Right lobe of liver (tissue), 4 donors: ENCODE data around the gene CTU2.

Source experiments
- POLR2A ChIP-seq: fragments of 450-650 bp; IDR thresholded peaks from one replicate; pipeline ENCODE4 v1.6.1; 2017; ENCODE audit warnings: antibody characterized with exemption, mild to moderate bottlenecking
- TF ChIP-seq, protein P1 (sequence below), 4 donors: fragments of 200-600 bp in 3 of 4; fragments of 450-650 bp in 1 of 4; IDR thresholded peaks; one replicate each; pipeline versions ENCODE4 v1.5.1 to v1.8.0; 2016 to 2022; ENCODE audit warnings: antibody characterized with exemption in 4 of 4, mild to moderate bottlenecking in 2 of 4
- donor health status: DM: no; HTN: no; CAD: no.
- donor health status: DM: no; HTN: no; CAD: no.
- donor health status: DM: no; HTN: yes; CAD: no.

DNA sequence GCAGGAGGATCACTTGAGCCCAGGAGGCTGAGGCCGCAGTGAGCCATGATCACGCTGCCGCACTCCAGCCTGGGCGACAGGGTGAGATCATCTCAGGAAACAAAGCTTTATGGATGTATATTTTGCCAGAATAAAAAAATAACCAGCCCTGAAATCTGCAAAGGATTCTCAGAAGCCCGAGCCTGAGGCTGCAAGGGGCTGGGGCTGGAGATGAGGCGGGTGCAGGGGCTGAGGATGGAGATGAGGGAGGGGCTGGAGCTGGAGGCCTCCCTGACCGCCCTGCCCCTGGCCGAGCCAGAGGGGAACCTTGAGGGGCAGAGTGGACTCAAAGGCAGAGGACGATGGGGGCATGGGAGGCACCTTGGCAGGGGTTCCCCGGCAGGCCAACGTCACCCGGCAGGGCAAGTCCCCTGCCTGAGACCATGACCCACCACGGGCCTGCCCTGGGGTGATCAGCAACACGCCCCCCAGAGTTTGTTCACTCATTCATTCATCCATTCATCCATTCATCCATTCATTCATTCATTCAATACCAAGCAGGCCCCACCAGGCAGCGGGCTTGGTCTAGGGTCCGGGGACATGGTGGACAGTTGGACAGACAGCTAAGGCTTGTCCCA lies 46.2 kb downstream of the CTU2 start:
- TF ChIP-seq, protein P1, sequence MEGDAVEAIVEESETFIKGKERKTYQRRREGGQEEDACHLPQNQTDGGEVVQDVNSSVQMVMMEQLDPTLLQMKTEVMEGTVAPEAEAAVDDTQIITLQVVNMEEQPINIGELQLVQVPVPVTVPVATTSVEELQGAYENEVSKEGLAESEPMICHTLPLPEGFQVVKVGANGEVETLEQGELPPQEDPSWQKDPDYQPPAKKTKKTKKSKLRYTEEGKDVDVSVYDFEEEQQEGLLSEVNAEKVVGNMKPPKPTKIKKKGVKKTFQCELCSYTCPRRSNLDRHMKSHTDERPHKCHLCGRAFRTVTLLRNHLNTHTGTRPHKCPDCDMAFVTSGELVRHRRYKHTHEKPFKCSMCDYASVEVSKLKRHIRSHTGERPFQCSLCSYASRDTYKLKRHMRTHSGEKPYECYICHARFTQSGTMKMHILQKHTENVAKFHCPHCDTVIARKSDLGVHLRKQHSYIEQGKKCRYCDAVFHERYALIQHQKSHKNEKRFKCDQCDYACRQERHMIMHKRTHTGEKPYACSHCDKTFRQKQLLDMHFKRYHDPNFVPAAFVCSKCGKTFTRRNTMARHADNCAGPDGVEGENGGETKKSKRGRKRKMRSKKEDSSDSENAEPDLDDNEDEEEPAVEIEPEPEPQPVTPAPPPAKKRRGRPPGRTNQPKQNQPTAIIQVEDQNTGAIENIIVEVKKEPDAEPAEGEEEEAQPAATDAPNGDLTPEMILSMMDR (IDR thresholded peaks at IDR 0.05): no peak
- no peak for TF ChIP-seq POLR2A
